ENCODE measurements around the gene SSC5D.

DNA sequence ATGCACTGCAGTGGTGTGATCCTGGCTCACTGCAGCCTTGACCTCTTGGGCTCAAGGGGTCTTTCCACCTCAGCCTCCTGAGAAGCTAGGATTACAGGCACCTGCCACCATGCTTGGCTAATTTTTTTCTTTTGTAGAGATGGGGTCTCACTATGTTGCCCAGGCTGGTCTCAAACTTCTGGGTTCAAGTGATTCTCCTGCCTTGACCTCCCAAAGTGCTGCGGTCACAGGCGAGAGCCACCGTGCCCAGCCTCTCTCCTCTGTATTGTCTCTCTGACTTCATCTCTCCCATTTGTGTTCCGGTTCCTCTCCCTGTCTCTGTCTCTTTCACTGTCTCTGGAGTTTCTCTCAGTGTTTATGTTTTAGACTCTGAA, 22.0 kb upstream of the SSC5D start:
- TF ChIP-seq POLR2A (IDR thresholded peaks at IDR 0.05), result no peak
- TF ChIP-seq, protein P1, sequence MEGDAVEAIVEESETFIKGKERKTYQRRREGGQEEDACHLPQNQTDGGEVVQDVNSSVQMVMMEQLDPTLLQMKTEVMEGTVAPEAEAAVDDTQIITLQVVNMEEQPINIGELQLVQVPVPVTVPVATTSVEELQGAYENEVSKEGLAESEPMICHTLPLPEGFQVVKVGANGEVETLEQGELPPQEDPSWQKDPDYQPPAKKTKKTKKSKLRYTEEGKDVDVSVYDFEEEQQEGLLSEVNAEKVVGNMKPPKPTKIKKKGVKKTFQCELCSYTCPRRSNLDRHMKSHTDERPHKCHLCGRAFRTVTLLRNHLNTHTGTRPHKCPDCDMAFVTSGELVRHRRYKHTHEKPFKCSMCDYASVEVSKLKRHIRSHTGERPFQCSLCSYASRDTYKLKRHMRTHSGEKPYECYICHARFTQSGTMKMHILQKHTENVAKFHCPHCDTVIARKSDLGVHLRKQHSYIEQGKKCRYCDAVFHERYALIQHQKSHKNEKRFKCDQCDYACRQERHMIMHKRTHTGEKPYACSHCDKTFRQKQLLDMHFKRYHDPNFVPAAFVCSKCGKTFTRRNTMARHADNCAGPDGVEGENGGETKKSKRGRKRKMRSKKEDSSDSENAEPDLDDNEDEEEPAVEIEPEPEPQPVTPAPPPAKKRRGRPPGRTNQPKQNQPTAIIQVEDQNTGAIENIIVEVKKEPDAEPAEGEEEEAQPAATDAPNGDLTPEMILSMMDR (IDR thresholded peaks at IDR 0.05), result no peak
